HepG2 (cell line): ENCODE results near the gene TFAP2E. TPM values are rescaled to one million over a fixed set of nuclear protein-coding genes. Genes with fewer than 3 reads are reported as not detected.

Source experiments
- AHR ChIP-seq: IDR thresholded peaks from 2 replicates; pipeline ENCODE4 v1.6.1; 2018; ENCODE audit warnings: missing genetic modification reagents, missing compliant biosample characterization
- ATAD3A ChIP-seq: sonication (generic); formaldehyde crosslinking; IDR thresholded peaks from 2 replicates; pipeline ENCODE4 v1.4.0; 2020; ENCODE audit warnings: missing genetic modification reagents
- CBX2 ChIP-seq, 2 experiments: fragments of 200-600 bp in 1 of 2; sonication (generic); formaldehyde crosslinking in 1 of 2; IDR thresholded peaks; 2 replicates each; pipeline versions ENCODE4 v1.7.0 to v1.8.1; 2018 to 2022; ENCODE audit warnings: low read depth in 2 of 2, low read length in 1 of 2, mild to moderate bottlenecking in 1 of 2, missing genetic modification reagents in 1 of 2
- CENPX ChIP-seq: sonication (generic); formaldehyde crosslinking; IDR thresholded peaks from 2 replicates; pipeline ENCODE4 v1.9.0; 2021; ENCODE audit warnings: mild to moderate bottlenecking, missing genetic modification reagents, moderate library complexity
- DNMT3B ChIP-seq: conservative IDR thresholded peaks from 2 replicates; pipeline ENCODE4 v1.6.1; 2016; ENCODE audit warnings: missing biosample characterization, control low read depth
- ELF3 ChIP-seq: IDR thresholded peaks from 2 replicates; pipeline ENCODE4 v1.6.1; 2016; ENCODE audit warnings: missing genetic modification reagents, missing compliant biosample characterization
- IRF1 ChIP-seq: sonication (generic); formaldehyde crosslinking; IDR thresholded peaks from 2 replicates; pipeline ENCODE4 v1.4.0; 2020; ENCODE audit warnings: low read depth, mild to moderate bottlenecking, missing genetic modification reagents
- KLF12 ChIP-seq: sonication (generic); formaldehyde crosslinking; IDR thresholded peaks from 2 replicates; pipeline ENCODE4 v1.4.0; 2020; ENCODE audit warnings: missing genetic modification reagents, borderline replicate concordance
- MLLT10 ChIP-seq: sonication (generic); formaldehyde crosslinking; IDR thresholded peaks from 2 replicates; pipeline ENCODE4 v1.4.0; 2020; ENCODE audit warnings: missing genetic modification reagents
- NFRKB ChIP-seq: fragments of 450-650 bp; IDR thresholded peaks from 2 replicates; pipeline ENCODE4 v1.6.1; 2017
- PRMT3 ChIP-seq: sonication (generic); formaldehyde crosslinking; IDR thresholded peaks from 2 replicates; pipeline ENCODE4 v1.8.1; 2022; ENCODE audit warnings: low read depth, mild to moderate bottlenecking, moderate library complexity, missing genetic modification reagents, borderline replicate concordance
- SKIL ChIP-seq: sonication (generic); formaldehyde crosslinking; IDR thresholded peaks from 2 replicates; pipeline ENCODE4 v1.8.0; 2022; ENCODE audit warnings: missing genetic modification reagents, mild to moderate bottlenecking, moderate library complexity, borderline replicate concordance
- SMYD3 ChIP-seq: sonication (generic); formaldehyde crosslinking; IDR thresholded peaks from 2 replicates; pipeline ENCODE4 v1.8.1; 2023; ENCODE audit warnings: mild to moderate bottlenecking, missing genetic modification reagents
- SYNCRIP ChIP-seq: fragments of 200-400 bp; formaldehyde crosslinking; IDR thresholded peaks from 2 replicates; pipeline ENCODE4 v1.6.1; 2018; ENCODE audit warnings: mild to moderate bottlenecking, low read depth, low read length; ENCODE audit not compliant: insufficient read depth
- TCF12 ChIP-seq, 2 experiments: fragments of 450-650 bp in 1 of 2; sonication (generic) in 1 of 2; formaldehyde crosslinking in 1 of 2; IDR thresholded peaks; 2 replicates each; pipeline versions ENCODE4 v1.6.1 to v1.8.0; 2017 to 2022; ENCODE audit warnings: antibody characterized with exemption in 1 of 2, mild to moderate bottlenecking in 1 of 2, missing genetic modification reagents in 1 of 2, moderate library complexity in 1 of 2
- TRIM22 ChIP-seq: fragments of 450-650 bp; IDR thresholded peaks from 2 replicates; pipeline ENCODE4 v1.6.1; 2017
- ZNF281 ChIP-seq: sonication (generic); formaldehyde crosslinking; IDR thresholded peaks from 2 replicates; pipeline ENCODE4 v1.4.0; 2020; ENCODE audit warnings: missing genetic modification reagents, borderline replicate concordance
- ZNF383 ChIP-seq: sonication (generic); formaldehyde crosslinking; IDR thresholded peaks from 2 replicates; pipeline ENCODE4 v1.4.0; 2020; ENCODE audit warnings: missing genetic modification reagents, mild to moderate bottlenecking, borderline replicate concordance
- ZNF484 ChIP-seq: sonication (generic); formaldehyde crosslinking; IDR thresholded peaks from 2 replicates; pipeline ENCODE4 v1.5.1; 2020; ENCODE audit warnings: mild to moderate bottlenecking, low read depth, missing genetic modification reagents, borderline replicate concordance
- ZNF570 ChIP-seq: sonication (generic); formaldehyde crosslinking; IDR thresholded peaks from 2 replicates; pipeline ENCODE4 v1.4.0; 2020; ENCODE audit warnings: mild to moderate bottlenecking, missing genetic modification reagents, borderline replicate concordance
- ZNF615 ChIP-seq: sonication (generic); formaldehyde crosslinking; IDR thresholded peaks from 2 replicates; pipeline ENCODE4 v1.5.0; 2020; ENCODE audit warnings: mild to moderate bottlenecking, missing genetic modification reagents, borderline replicate concordance
- ZSCAN30 ChIP-seq: sonication (generic); formaldehyde crosslinking; IDR thresholded peaks from 2 replicates; pipeline ENCODE4 v1.5.0; 2020; ENCODE audit warnings: mild to moderate bottlenecking, missing genetic modification reagents
- polyA plus RNA-seq, 8 experiments: library from polyadenylated mRNA; depleted of rRNA in 3 of 8; stranded (reverse) in 7 of 8; unstranded in 1 of 8; fragments of >200 nt; fragmentation: Illumina TruSeq in 4 of 8; extraction: Trizol in 4 of 8; gene quantifications; 2 replicates each; pipeline versions ENCODE4 v1.2.1 to v1.2.3, GENCODE V29; 2011 to 2016; ENCODE audit warnings: low read depth in 4 of 8, missing spikeins in 1 of 8, mixed read lengths in 1 of 8; ENCODE audit not compliant: insufficient read depth in 1 of 8
- total RNA-seq, 5 experiments: library from RNA; depleted of rRNA; stranded (reverse); fragments of >200 nt; fragmentation: Illumina TruSeq; extraction: Trizol; gene quantifications; 2 replicates each; pipeline ENCODE4 v1.2.3, GENCODE V29; 2016; ENCODE audit warnings: low read depth in 1 of 5

TFAP2E gene
- total and polyA plus RNA-seq, 2 of the 13 experiments (the other 11 are each of a cell fraction or from before 2014, with no cell fraction given) = 0.31 to 0.41 TPM

- TF ChIP-seq TRIM22 (no peak), PRMT3 (CRISPR knock-in tag) (no peak), CBX2 (IDR thresholded peaks at IDR 0.05; ENCODE audit: low read depth, low read length) (peak; percentile 100), CBX2 (CRISPR knock-in tag; IDR thresholded peaks at IDR 0.05; ENCODE audit: low read depth) (no peak), KLF12 (CRISPR knock-in tag) (peak; percentile 52; the same call in 1 of the 2 replicates), IRF1 (CRISPR knock-in tag) (no peak), ZNF570 (CRISPR knock-in tag) (no peak), DNMT3B (no peak), NFRKB (peak; percentile 74; the same call in 1 of the 2 replicates), SYNCRIP (no peak), CENPX (CRISPR knock-in tag) (no peak), ZNF383 (CRISPR knock-in tag) (peak; percentile 78; the same call in 1 of the 2 replicates), ZSCAN30 (no peak), ATAD3A (CRISPR knock-in tag) (no peak), SKIL (CRISPR knock-in tag) (peak; percentile 39; the same call in 1 of the 2 replicates), MLLT10 (no peak), TCF12 (IDR thresholded peaks at IDR 0.05) (no peak), TCF12 (CRISPR knock-in tag; IDR thresholded peaks at IDR 0.05) (0 out of 2 replicates have a peak, but pooled peaks have one; percentile 19), ELF3 (CRISPR knock-in tag) (no peak; the same call in none of the 2 replicates), AHR (CRISPR knock-in tag) (no peak), ZNF615 (CRISPR knock-in tag) (peak; percentile 2; the same call in 1 of the 2 replicates), ZNF281 (CRISPR knock-in tag) (peak; percentile 92), ZNF484 (CRISPR knock-in tag) (no peak), SMYD3 (CRISPR knock-in tag) (0 out of 2 replicates have a peak, but pooled peaks have one; percentile 21)
Observed at GRCh38 chr1:35557611-35558373, 15.3 kb upstream of the TFAP2E start, which contains the start of gene NCDN (continued).
